SIG-M5 (cell line): ENCODE results near the gene ACY1.

Experiments used
- DNase-seq: peaks from one replicate; lab custom pipeline; 2025; lab: John Stamatoyannopoulos, UW

Gene ACY1

DNA sequence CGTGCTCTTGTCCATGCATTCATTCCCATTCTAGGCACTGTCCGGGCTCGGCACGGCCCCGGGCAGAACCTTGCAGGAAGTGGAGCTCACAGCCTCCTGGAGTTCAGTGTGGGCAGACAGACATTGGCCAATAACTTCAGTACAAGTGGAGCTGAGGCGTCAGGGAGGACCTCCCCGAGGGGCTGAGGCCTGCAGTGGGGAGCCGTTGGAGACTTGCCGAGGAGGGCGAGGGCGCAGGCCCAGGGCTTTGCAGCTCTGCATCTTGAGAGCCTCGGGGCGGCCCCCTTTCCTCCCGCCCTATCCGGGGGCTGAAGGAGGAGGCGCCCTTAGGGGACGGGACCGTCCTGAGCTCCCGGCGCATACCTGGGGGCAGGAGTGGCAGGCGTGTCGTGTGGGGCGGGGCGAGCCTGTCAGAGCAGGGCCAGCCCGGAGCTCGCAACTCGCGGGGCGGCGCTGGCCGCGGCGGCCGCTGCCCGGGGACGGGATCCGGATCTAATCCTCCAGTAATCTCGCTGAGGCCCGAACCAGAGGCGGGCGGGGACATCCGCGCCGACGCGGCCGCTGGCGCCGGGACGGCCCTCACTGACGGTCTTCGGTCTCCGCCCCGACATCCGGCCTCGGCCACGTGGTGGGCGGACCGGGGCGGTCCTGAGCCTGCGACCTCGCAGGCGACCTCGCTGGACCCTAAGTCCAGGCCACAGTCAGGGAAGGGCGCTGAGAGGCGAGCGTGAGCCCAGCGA lies at the start of gene ACY1:
ACY1 (plus strand) TSS at position 698 of the 740 bp plus-strand sequence. CDS start 530 bp downstream, outside the sequence.
- DNase-seq, result peak; percentile 35

DNA sequence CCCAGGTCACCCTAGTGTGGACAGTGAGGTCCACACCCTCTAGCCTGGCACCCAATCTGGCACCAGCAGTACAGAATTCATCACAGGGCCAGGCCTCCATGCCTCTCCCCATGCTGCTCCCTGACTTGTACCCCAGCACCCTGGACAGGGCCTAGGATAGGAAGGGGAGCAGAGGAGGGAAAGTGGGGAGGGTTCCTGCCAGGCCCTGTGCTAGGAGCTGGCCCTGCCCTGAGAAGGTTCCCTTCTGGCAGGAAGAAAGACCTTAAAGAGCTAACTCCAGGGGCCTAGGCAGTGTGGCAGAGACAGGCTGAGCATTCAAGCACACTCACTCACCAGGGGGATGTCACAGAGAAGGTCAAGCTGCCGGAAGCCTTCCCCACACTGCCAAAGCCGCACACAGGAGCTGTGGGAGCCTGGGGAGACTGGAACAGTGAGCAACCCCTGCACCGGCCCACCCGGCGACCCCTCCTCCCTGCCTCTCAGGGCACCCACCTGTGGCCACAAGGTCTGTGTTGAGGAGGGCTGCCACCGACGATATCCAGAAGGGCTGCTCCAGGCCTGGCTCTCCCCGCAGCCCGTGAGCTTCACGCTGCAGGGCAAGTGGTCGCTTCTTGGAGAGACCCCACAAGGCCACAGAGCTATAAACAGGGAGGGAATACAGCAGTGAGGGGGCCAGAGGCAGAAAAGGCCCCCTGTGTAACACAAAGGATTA lies 49.0 kb upstream of the ACY1 start:
- DNase-seq, result no peak

DNA sequence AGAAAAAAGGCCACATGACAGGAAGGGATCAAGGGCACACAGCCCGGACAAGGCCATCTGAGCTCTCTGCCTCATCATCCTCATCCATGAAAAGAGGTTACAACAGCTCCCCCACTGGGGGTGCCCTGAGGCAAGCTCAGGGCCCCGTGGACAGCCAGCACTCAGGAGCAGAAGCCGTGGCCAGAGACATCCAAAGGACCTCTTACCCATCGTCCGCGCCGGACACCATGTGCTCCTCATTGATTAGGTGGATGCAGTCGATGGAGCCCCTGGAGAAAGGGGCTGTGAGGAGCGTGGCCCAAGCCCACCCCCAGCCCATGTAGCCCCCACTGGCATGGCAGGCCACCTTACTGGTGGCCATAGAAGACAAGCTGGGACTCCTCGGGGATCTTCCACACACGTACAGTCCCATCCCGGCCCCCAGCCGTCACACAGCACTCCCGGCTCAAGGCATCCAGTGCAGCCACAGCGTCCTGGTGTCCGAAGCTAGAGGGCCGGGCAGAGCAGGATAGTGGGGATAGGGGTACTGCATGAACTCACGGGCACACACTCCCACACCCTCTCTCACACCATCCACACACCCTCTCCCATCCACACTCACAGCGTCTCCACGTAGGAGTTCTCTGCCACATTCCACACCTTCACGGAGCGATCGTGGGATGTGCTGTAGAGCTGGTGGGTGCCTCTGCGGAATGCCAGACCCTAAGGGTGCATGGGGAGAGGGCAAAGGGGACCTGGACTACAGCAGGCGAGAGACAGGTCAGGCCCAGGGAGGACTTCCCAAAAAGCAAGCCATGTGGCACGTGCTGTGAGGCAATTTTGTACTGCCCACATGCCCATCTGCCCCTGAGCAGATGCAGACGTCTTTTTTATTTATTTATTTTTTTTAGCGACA lies 48.1 kb upstream of the ACY1 start:
- no peak for DNase-seq

DNA sequence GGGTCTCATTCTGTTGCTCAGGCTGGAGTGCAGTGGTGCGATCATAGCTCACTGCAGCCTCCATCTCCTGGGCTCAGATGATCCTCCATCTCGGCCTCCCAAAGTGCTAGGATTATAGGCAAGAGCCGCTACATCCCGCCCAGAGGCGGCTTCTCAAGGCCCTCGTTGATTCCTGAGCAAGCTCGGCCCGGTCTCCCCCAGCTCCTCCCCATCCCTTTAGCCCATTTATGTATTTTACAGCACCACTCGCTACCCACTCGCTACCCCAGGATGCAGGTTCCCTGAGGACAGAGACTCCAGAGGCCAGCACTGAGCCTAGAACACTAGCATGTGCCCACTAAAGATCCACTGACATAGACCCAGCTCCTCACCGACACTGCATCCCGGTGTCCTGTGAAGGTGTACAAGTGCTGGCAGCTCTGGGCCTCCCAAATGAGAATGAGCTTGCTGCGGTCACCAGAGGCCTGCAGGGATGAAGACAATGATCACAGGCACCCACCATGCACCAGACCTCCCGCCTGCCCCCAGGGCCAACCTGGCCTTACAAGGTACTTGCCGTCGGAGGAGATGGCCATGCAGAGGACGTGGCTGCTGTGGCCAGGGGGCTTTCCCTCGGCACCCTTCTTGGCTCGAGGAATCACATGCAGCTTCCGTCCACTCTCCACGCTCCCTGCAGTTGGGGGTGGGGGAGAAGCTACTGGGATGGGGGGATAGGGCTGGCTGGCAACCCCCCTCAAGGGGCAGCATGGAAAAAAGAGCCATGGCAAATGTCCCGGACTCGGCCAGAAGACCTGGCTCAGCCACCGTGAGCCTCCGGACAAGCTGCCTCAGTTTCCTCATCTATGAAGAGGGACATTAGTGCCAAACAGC lies 47.2 kb upstream of the ACY1 start:
- no peak for DNase-seq

DNA sequence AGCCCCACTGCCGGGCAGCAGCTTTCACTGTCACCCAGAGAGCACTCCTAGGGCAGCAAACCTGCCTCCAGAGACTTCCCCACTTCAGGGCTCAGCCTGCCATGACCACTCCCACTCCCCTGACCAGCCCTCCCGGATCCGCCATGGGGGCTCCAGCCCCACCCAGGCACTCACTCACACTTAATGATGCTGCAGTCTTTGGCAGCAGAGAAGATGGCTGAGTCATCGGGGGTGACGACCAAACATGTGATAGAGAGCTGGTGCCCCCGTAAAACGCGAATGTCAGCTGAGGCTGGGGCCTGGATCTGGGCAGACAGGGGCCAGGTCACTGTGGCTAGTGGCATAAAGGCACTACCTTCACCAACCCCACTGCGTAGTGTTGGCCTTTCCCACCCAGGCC lies 46.3 kb upstream of the ACY1 start:
- no peak for DNase-seq

DNA sequence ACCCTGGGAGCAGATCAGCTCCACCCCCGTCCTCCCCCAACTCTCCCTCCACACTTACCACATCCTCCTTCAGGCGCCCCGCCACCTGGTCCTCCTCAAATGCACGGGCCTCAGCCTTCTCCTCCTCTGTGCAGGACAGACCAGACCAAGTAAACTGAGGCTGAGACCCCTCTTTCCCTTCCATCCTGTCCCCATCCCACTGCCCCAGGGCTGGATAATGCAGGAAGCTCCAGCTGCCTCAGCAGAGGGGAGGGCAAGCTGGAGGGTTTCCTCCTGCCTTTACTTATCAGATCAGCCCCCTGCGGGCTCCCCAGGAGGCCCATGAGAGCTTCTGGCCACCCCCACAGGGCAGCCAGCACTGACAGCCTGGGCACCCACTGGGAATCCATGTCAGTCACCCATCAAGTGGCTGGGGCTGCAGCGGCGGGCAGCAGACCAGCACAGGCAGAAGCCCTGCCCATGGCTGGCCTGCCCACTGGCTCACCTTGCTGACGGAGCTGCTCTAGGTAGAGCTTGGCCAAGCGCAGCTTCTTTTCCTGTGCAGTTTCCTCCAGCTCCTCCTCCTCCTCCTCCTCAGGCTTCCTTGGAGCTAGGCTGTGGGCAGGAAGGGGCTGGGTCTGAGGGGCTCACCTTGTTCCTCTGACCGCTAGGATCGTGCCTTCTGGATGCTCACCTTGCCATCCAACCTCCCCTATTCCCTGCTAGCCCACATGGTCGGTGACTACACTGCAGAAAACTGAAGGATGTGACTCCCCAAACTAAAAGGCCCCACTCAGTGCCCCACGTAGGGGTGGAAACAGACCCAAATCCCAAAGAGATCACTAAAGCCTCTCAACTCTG lies 45.5 kb upstream of the ACY1 start:
- DNase-seq, result no peak

DNA sequence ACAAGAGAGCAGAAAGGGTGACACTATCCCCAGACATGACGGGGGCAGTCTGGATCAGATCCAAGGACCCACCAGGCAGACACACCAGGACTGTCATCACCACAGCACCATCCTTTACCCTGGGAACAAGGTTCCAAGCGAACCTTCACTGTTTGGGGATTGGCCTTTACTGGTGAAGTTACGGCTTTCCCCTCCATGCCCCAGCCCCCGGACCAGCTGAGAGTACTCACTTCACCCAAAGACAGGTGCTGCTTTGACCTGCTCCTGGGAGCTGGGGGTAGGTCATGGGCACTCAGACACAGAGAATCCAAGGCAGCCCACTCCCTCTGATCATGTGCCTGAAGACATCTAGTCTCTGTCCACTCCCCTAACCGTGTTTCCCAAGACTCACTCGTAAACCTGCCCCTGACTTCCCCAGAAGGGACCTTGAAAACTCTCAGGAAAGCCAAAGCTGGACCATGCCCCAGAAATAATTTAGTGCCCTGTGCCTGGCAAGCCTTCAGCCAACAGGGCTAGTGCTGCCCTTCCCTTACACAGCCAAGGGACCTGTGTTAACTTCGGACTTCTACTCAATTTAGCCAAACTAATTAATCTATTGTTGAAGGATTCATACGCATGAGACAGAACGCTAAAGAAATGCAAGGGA lies 44.4 kb upstream of the ACY1 start:
- no peak for DNase-seq

DNA sequence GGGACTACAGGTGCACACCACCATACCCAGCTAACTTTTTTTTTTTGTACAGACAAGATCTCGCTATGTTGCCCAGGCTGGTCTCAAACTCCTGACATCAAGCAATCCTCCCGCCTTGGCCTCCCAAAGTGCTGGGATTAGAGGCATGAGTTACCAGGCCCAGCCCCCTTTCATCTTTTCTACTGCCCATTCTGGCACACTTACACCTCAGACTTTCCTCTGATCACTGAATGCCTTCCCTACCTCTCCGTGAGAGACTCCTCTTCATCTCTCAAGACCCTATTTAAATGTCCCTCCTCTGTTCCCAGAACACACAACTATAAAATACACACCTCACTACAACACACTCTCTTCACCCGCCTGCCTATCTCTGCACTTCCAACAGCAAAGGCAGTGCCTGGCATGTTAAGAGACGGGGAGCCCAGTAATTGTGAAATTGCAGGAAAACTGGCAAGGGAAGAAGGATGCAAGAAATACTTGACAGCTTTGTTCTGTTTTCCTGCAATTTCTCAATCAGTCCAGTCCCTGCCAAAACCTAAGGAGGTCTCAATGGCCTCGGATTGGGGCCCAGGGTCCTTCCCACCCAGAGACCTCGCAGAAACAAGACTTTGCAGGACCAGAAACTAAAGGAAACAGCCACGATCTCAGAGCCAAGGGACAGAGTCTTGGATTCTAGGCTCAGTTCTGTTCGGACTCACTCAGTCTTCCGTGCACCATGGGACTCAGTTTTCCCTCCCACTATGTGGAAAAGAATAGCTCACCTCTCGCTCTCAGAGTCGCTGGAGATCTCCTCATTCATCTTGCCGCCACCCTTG lies 42.5 kb upstream of the ACY1 start:
- DNase-seq, result no peak

DNA sequence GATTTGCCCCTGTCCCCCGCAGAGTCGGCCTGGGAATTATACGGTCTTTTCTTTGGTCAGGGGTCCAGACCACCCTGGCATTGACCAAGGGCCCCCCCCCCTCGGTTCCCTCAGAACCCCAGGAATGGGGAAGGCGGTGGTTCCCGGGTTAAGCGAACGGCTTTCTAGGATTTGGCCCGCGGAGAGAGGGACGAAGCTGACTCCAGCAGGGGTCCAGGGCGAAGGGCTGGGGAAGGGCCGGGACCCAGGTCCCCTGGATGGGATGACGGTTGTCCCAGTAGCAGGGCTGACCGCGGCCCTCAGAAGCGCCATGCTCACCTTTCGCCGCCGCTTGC lies 41.9 kb upstream of the ACY1 start:
- no peak for DNase-seq

DNA sequence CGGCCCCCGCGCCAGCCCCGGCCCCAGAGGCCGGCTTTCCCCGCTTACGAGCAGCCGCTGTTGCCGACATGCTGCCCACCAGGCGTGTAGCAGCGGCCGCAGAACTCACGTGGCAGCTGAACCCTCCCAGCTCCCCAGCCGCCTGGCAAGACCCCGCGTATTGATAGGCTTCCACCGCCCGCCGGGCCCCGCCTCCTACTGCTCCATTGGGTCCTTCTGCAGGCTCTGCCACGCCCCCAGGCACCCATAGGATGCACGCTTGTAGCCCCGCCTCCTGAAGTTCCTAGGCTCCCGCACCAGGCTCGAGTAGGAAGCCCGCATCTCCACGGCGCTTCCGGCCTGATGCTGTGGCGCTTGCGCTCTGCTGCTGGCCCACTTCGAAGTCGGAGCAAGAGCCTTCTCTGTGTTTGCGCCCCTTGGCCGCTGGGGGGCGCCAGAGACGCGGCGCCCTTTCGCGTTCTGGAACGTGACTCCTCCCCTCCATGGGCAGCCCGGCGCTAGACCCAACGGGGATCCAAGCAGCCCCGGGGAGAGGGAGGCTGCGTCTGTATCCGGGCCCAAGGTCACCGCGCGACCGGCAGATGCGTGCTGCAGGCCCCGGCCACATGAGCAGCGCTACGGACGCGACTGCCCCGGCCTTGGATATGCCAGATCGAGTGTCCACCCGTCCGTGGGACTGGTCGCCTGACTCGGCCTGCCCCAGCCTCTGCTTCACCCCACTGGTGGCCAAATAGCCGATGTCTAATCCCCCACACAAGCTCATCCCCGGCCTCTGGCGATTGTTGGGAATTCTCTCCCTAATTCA lies 41.3 kb upstream of the ACY1 start, which contains the start of the genes PARP3 and RRP9:
PARP3 (plus strand) TSS at position 566 of the 805 bp plus-strand sequence. CDS start 993 bp downstream, outside the sequence.
RRP9 (minus strand) TSS at position 107 of the 805 bp plus-strand sequence; CDS start at position 70, 37 bp downstream.
- DNase-seq, result peak; percentile 99

DNA sequence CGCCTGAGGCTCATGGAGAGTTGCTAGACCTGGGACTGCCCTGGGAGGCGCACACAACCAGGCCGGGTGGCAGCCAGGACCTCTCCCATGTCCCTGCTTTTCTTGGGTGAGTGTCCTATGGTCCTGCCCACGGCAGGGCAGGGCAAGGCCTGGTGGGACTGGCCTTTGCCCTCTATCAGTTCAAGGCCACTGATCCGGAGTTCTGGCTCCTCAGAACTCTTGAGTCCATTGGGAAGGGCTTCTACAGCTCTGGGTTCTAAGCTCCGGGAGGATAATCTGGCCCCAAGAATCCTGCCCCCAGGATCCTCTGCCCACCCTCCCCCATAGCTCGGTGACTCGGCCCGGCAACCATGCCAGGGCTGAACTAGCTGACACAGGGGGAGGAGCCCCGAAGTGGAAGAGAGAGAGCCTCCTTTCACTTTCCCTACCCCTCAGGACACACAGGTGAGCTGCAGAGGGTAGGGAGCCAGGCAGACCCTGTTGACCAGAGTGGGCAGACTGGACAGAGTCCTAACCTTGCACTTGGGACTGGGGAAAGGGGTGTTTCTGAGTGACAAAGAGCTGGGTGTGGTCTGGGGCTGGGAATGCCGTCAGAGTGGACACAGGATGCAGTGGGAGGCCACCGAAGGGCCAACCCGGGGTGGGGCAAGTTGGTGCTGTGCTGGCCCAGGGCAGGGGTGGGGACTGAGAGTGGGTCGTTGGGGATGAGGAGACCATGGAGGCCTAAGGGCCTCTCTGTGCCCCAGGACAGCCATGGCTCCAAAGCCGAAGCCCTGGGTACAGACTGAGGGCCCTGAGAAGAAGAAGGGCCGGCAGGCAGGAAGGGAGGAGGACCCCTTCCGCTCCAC lies 40.5 kb upstream of the ACY1 start:
- no peak for DNase-seq

DNA sequence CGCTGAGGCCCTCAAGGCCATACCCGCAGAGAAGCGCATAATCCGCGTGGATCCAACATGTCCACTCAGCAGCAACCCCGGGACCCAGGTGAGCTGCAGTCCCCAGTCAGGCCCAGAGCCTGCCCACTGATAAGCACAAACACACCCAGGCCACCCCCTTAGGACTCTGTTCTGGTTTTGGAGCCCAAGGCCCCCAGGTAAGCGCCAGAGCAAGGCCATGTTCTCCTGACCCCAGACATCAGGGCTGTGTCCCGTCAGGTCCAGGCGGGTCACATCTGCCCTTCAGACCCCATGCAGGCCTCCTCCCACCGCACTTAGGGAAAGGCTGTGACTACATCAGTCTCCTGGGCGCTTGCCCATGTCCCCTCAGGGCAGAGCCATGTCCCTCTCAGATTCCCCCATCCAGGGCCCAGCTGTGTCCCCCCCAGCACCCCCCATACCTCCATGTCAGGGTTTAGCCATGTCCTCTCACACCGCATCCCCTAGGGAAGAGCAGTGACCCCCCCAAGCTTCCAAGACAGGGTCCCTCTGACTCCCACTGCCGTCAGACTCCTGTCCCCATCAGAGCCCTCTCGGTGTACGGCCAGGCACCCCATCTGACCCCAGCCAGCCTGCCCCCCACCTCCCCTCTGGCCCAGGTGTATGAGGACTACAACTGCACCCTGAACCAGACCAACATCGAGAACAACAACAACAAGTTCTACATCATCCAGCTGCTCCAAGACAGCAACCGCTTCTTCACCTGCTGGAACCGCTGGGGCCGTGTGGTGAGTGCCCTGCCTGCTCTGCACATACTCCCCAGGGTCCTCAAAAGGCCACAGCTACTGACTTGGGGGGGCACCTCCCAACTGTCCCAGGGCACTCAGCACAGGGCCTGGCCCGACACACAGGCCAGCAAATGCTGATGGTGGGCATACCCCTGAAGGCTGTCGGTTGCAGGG lies 39.6 kb upstream of the ACY1 start:
- DNase-seq, result no peak

DNA sequence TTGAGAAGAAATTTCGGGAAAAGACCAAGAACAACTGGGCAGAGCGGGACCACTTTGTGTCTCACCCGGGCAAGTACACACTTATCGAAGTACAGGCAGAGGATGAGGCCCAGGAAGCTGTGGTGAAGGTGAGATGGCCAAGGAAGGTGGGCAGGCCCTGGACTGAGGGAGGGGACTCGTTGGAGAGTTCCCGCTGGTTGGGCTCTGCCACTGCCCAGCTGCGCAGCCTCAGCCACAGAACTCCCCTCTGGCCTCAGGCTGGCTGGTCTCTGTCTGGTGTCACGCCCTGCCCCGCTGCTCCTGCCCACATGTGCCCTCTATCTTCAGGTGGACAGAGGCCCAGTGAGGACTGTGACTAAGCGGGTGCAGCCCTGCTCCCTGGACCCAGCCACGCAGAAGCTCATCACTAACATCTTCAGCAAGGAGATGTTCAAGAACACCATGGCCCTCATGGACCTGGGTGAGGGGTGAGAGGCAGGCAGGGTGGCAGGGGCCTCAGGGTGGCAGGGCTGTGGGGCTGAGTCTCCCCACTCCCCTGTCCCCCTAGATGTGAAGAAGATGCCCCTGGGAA lies 38.8 kb upstream of the ACY1 start:
- no peak for DNase-seq

DNA sequence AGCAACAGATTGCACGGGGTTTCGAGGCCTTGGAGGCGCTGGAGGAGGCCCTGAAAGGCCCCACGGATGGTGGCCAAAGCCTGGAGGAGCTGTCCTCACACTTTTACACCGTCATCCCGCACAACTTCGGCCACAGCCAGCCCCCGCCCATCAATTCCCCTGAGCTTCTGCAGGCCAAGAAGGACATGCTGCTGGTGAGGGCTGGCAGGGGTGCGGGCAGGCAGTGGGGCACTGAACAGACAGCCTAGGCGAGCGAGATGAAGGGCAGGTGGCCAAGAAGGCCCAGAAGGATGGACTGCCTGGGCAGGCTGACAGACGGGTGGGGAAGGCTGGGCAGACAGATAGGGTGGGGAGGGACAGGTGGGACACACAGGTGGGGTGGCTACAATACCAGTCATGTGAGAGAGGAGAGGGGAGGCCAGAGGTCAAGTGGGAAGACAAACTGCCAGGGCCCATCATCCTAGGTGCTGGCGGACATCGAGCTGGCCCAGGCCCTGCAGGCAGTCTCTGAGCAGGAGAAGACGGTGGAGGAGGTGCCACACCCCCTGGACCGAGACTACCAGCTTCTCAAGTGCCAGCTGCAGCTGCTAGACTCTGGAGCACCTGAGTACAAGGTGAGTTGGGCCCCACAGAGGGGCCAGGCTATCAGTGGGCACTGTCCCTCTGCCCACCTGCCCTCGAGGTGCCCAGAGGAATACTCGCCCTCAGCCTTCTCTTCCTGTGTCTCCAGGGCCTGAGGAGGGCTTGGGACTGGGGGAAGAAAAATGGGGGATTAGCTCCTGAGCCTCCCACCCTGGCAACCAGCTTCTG lies 38.1 kb upstream of the ACY1 start:
- no peak for DNase-seq
